ENCODE results near the gene EGR1.
A peak's percentile ranks its signal among the peaks of the same experiment; 100 is the strongest.
"Not testable (repeated sequence)": the region's sequence is repeated elsewhere in the genome, so short reads cannot be mapped to it uniquely, and the experiment has no call there.

The EGR1 gene

DNA sequence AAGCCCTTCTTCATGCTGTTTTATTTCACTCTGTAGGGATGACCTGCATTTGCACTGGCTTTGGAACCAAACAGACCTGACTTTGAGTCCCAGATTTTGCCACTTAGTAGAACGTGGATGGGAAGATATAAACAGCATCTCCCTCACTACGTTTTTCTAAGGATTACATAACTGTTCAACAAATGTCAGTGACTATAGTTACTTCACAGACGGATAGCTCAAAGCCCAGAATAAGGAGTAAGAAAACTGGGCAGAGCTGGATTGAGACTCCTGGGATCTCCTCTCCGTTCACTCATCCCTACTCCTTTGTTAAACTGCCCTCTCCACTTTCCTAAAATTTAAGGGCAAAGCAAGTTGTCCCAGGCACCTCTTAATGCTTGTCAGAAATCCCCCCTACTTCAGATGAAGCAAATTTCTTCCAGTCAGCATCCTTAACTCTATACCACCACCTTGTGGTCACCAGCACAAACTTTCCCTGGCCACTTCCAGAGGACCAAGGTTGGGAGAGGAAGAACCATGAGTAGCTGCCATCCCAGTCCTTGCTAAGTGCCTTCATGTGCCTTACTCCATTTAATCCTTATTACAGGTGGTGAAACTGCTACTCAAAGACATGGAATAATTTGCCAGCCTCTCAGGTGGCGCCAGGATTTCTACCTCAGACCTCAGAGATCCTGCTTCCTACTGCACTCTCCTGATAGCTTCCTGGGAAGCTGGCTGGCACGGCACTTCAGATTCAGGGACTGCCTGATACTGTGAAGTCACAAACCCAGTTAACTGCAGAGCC lies 38.4 kb downstream of the EGR1 start:
- H3K27ac ChIP-seq, result peak overlapping the region; percentile 81
- no peak for DNase-seq (ENCODE audit: low read depth, low spot score)

GRCh38 chr5:138504799-138505198 lies 39.5 kb downstream of the EGR1 start:
- peak; percentile 90 for DNase-seq (ENCODE audit: low read depth, low spot score)
- peak overlapping the region; percentile 81 for H3K27ac ChIP-seq

DNA sequence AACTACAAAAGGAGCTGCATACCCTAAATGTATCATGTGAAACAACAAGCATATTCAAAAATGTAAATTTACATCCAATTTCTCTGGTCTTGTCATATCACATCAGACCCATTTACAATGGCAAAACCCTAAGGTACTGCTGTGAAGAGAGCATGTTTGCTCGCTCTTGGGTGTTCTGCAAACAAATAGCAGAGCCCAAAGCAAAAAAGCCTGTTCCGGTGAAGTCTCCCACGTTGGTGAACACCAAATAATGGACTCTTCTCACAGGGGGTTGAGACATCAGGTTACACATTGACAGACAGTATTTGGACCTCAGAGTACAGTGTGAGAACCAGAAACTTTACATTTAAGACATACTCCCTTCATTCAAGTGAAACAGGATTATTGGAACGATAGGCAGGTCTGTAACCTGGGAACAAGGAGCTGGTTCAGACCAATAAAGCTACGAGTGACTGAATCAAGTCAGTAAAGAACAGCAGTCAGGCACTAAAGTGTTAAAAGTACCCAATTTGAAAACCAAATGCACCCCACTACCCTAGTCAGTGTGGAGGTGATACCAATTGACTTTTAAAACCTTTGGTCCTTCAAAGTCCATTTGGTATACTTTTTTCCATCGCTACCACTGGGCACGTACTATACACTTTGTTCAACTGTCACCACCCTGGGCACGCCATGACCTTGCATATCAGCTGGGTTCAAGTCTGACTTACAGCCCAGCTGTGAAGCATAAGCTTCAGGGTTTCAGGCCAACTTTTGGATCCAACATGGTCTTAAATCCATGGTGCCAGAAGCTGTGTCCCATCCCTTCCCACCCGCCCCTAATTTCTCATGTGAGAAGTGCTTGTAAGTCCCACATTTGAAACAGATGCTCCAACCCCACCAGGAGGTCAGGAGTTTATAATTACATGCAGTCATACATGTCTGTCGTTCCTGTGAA lies 41.4 kb downstream of the EGR1 start:
- DNase-seq (ENCODE audit: low read depth, low spot score), result no peak
- peak overlapping the region; percentile 81 for H3K27ac ChIP-seq

DNA sequence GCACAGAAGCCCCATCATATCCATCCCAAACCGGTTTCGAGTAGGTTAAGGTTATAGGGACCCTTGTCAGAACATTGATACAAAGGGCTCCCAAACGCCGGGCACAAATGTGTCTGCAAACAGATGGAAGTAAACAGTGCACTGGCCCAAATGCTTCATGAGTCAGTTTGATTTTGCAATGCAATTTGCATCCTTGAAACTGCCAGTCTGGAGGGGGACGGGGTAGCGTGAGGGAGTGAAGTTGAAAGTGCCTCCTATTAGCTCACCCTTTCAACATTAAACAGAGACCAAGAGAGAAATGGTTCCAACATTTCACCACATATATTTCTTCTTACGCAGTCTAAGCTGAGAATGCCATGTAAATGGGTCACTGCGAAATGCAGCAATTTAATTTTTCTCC lies 42.2 kb downstream of the EGR1 start:
- H3K27ac ChIP-seq; DNase-seq (ENCODE audit: low read depth, low spot score): not testable (repeated sequence)

DNA sequence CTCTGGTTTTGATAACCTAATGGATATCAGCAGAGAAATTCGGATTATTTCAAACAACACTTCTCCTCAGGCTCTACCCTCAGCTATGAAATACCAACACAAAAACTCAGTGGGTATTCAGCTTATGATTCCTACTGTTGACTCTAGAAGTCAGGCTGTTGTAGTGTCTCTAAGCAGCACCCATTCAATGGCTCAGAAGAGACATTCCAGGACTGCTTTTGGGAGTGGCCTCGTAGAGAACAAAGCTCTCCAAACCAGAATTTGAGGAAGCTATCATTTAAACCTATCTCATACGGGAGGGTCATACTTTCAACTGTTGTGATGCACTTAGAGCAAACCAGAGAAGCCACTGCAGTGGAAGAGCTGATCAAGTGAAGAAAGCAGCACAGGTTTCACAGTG lies 43.7 kb downstream of the EGR1 start:
- no peak overlapping the region for H3K27ac ChIP-seq
- DNase-seq (ENCODE audit: low read depth, low spot score), result no peak

GRCh38 chr5:138514021-138514420 lies 48.7 kb downstream of the EGR1 start:
- no peak overlapping the region for H3K27ac ChIP-seq
- DNase-seq (ENCODE audit: low read depth, low spot score), result no peak

DNA sequence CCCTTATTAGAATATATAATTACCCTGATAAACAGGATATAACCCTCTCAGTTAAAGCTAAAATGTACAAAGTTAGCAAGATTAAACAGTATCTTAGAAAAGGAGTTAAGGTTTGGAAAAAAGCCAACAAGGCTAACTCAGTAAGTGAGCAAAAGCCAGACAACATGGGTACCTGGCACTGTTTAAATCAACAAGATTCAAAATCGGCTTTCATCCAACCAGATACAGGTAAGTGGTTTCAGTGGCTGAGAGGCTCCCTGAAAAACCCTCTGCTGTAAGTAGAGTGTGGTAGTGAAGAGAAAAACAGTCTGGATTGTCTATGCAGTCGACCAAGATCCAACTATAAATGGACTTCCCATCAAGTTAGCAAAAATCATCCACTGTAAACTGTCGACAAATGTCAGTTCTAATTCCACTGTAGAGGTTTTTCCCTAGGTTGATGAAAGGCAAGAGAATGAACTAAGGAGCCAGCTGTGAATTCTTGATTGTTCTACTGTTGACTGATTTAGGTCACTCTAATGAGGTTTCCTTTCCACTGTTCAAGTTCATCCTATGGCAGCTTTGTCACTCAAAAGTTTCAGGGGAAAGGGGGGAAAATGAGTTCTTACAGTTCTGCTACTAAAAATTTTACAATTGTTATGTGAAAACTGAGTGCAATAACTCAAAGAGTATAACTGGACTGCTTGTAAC lies 50.4 kb downstream of the EGR1 start:
- no peak overlapping the region for H3K27ac ChIP-seq
- no peak for DNase-seq (ENCODE audit: low read depth, low spot score)

DNA sequence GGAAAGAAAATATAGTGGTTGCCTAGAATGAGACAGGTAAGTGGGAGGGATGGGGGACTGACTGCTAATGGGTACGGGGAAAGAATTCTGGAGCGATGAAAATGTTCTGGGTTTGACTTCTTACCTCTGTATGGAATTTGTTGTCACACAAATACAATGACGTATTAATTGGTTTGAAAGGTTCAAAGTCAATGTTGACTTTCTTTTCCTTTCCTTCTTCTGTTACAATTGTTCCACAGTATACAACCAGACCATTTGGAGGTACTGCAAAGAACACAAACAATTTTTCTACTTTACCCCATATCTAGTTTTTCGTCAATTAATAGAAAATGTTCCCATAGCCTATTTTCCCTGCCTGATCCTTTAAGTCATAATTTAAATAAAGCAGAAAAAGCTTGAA lies 52.2 kb downstream of the EGR1 start:
- DNase-seq (ENCODE audit: low read depth, low spot score), result no peak
- H3K27ac ChIP-seq, result no peak overlapping the region
